GM23338 (cell line): Measurements from ENCODE around the gene FCHSD2. TPM values are rescaled to one million over a fixed set of nuclear protein-coding genes. Genes with fewer than 3 reads are reported as not detected.

Experiments
- ATAC-seq: fragments of 200-7000 bp; cut with Tn5 transposase; 3 replicates; pipeline ENCODE4 v1.9.1; 2020
- DNase-seq: peaks from one replicate; pipeline ENCODE4 v3.0.0-alpha.2; 2015; ENCODE audit warnings: low spot score
- H2AFZ ChIP-seq: fragments of 200-600 bp; sonication (generic); 2 replicates; pipeline ENCODE4 v1.8.0; 2016; ENCODE audit warnings: antibody characterized with exemption, mild to moderate bottlenecking, moderate library complexity
- H3F3A ChIP-seq: fragments of 200-600 bp; sonication (generic); replicated peaks from 2 replicates; pipeline ENCODE4 v1.8.0; 2017; ENCODE audit warnings: antibody characterized with exemption, mixed run types, low read depth
- H3K27ac ChIP-seq: fragments of 200-600 bp; sonication (generic); 2 replicates; pipeline ENCODE4 v1.6.1; 2016; ENCODE audit warnings: low read depth
- H3K27me3 ChIP-seq: fragments of 200-600 bp; sonication (generic); 2 replicates; pipeline ENCODE4 v1.8.0; 2016; ENCODE audit warnings: mild to moderate bottlenecking, mixed run types, moderate library complexity; ENCODE audit not compliant: insufficient read depth
- H3K36me3 ChIP-seq: fragments of 200-600 bp; sonication (generic); 2 replicates; pipeline ENCODE4 v1.8.0; 2016; ENCODE audit warnings: mild to moderate bottlenecking; ENCODE audit not compliant: insufficient read depth
- H3K4me1 ChIP-seq: fragments of 200-600 bp; sonication (generic); 2 replicates; pipeline ENCODE4 v1.8.0; 2016; ENCODE audit warnings: mild to moderate bottlenecking, moderate library complexity; ENCODE audit not compliant: insufficient read depth
- H3K4me2 ChIP-seq: fragments of 200-600 bp; sonication (generic); 2 replicates; pipeline ENCODE4 v1.7.1; 2017; ENCODE audit warnings: mixed run types
- H3K4me3 ChIP-seq: fragments of 200-600 bp; sonication (generic); 2 replicates; pipeline ENCODE4 v1.6.1; 2016; ENCODE audit warnings: mixed run types
- H3K79me2 ChIP-seq: fragments of 200-600 bp; sonication (generic); replicated peaks from 2 replicates; pipeline ENCODE4 v1.8.0; 2017; ENCODE audit warnings: mild to moderate bottlenecking; ENCODE audit not compliant: insufficient read depth
- H3K9me2 ChIP-seq: fragments of 200-600 bp; sonication (generic); 2 replicates; pipeline ENCODE4 v1.8.0; 2017; ENCODE audit not compliant: insufficient read depth
- H4K20me1 ChIP-seq: fragments of 200-600 bp; sonication (generic); replicated peaks from 2 replicates; pipeline ENCODE4 v1.8.0; 2017; ENCODE audit warnings: mild to moderate bottlenecking; ENCODE audit not compliant: insufficient read depth
- H3K27ac Mint-ChIP-seq: 2 replicates; pipeline ENCODE4 v1.8.0; 2020; ENCODE audit warnings: inconsistent platforms, mild to moderate bottlenecking, moderate library complexity, mixed read lengths
- H3K27me3 Mint-ChIP-seq: 3 replicates; pipeline ENCODE4 v1.8.0; 2022; ENCODE audit warnings: low read depth, mild to moderate bottlenecking, moderate library complexity, mixed read lengths, inconsistent platforms; ENCODE audit not compliant: insufficient read depth, poor library complexity
- H3K36me3 Mint-ChIP-seq: 3 replicates; pipeline ENCODE4 v1.8.0; 2021; ENCODE audit warnings: low read depth, mild to moderate bottlenecking, inconsistent platforms, moderate library complexity, mixed read lengths
- H3K4me1 Mint-ChIP-seq: 3 replicates; pipeline ENCODE4 v1.8.0; 2020; ENCODE audit warnings: mild to moderate bottlenecking, inconsistent platforms, mixed read lengths
- H3K4me3 Mint-ChIP-seq: 3 replicates; pipeline ENCODE4 v1.8.0; 2021; ENCODE audit warnings: moderate library complexity, mild to moderate bottlenecking, inconsistent platforms, mixed read lengths
- H3K9me3 Mint-ChIP-seq: 3 replicates; pipeline ENCODE4 v1.8.0; 2020; ENCODE audit warnings: moderate library complexity, mild to moderate bottlenecking, inconsistent platforms, mixed read lengths
- CREB1 ChIP-seq: fragments of 250-450 bp; sonication (Bioruptor Pico); IDR thresholded peaks from 2 replicates; pipeline ENCODE4 v1.5.0; 2020; ENCODE audit warnings: low read depth, mild to moderate bottlenecking, moderate library complexity
- EZH2 ChIP-seq: fragments of 200-600 bp; sonication (generic); IDR thresholded peaks from one replicate; pipeline ENCODE4 v1.8.0; 2017; ENCODE audit warnings: antibody characterized with exemption, mild to moderate bottlenecking, low read depth; ENCODE audit not compliant: unreplicated experiment
- EZH2phosphoT487 ChIP-seq: fragments of 200-600 bp; sonication (generic); IDR thresholded peaks from one replicate; pipeline ENCODE4 v1.8.1; 2018; ENCODE audit warnings: antibody characterized with exemption; ENCODE audit not compliant: unreplicated experiment
- JUNB ChIP-seq: IDR thresholded peaks from one replicate; pipeline ENCODE4 v1.6.1; 2016; ENCODE audit warnings: antibody characterized with exemption; ENCODE audit not compliant: unreplicated experiment
- NANOG ChIP-seq: IDR thresholded peaks from 2 replicates; pipeline ENCODE4 v1.6.1; 2016; ENCODE audit warnings: antibody characterized with exemption, borderline replicate concordance
- POLR2AphosphoS5 ChIP-seq: IDR thresholded peaks from 2 replicates; pipeline ENCODE4 v1.6.1; 2016; ENCODE audit warnings: antibody characterized with exemption, low read depth
- STAT1 ChIP-seq: IDR thresholded peaks from one replicate; pipeline ENCODE4 v1.6.1; 2016; ENCODE audit warnings: antibody characterized with exemption; ENCODE audit not compliant: unreplicated experiment
- ZNF114 ChIP-seq: fragments of 250-450 bp; sonication (Bioruptor Pico); IDR thresholded peaks from 2 replicates; pipeline ENCODE4 v1.5.0; 2020; ENCODE audit warnings: mild to moderate bottlenecking, moderate library complexity
- ZNF331 ChIP-seq: fragments of 250-450 bp; sonication (Bioruptor Pico); IDR thresholded peaks from 2 replicates; pipeline ENCODE4 v1.5.0; 2020; ENCODE audit warnings: low read depth, mild to moderate bottlenecking, moderate library complexity
- polyA plus RNA-seq: library from polyadenylated mRNA; unstranded; fragments of >200 nt; fragmentation: Nextera tagmentation; extraction: Ambion mirVana; gene quantifications from 2 replicates; pipeline ENCODE4 v1.2.1, GENCODE V29; 2016
- total RNA-seq: library from RNA; depleted of rRNA; stranded (reverse); fragments of >200 nt; shearing (Covaris generic); gene quantifications from 2 replicates; pipeline ENCODE4 v1.2.3, GENCODE V29; 2014
- TF ChIP-seq, protein P1 (sequence below): IDR thresholded peaks from 2 replicates; pipeline ENCODE4 v1.6.1; 2016; ENCODE audit warnings: antibody characterized with exemption
- TF ChIP-seq, protein P2 (sequence below): fragments of 250-450 bp; sonication (Bioruptor Pico); IDR thresholded peaks from 2 replicates; pipeline ENCODE4 v1.5.0; 2020; ENCODE audit warnings: mild to moderate bottlenecking, moderate library complexity
- TF ChIP-seq, protein P3 (sequence below), 2 experiments: fragments of 200-600 bp in 1 of 2; sonication (generic) in 1 of 2; conservative IDR thresholded peaks; 2 replicates each; pipeline versions ENCODE4 v1.5.1 to v1.6.1; 2016 to 2017; ENCODE audit warnings: antibody characterized with exemption in 2 of 2, low read depth in 2 of 2, mild to moderate bottlenecking in 2 of 2, moderate library complexity in 1 of 2
- TF ChIP-seq, protein P4 (sequence below): IDR thresholded peaks from one replicate; pipeline ENCODE4 v1.6.1; 2018; ENCODE audit warnings: antibody characterized with exemption; ENCODE audit not compliant: unreplicated experiment

Gene FCHSD2
- total and polyA plus RNA-seq, 2 experiments from 2014 or later, result 3.6 to 5.2 TPM

DNA sequence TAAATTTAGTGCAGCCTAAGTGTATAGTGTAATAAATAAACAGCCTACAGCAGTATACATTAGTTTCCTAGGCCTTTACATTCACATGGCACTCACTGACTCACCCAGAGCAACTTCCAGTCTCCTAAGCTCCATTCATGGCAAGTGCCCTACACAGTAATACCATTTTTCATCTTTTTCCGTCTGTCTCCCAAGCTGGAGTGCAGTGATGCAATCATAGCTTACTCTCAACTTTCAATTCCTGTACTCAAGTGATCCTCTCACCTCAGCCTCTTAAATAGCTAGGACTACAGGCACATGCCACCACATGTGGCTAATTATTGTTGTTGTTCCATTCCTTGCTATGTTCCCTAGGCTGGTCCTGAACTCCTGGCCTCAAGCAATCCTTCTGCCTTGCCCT, 54.4 kb downstream of the FCHSD2 start:
- Mint-ChIP-seq H3K4me1 (peaks cover 5% of the 10 kb centered on the region; the same call in 2 of the 3 replicates), H3K27me3 (no peaks in the 10 kb centered on the region), H3K4me3 (no peak overlapping the region), H3K36me3 (no peaks in the 10 kb centered on the region), H3K27ac (peak overlapping the region; percentile 43; the same call in 1 of the 2 replicates), H3K9me3 (no peaks in the 10 kb centered on the region)
- Histone ChIP-seq H3K4me1 (peaks cover 5% of the 10 kb centered on the region; the same call in 1 of the 2 replicates), H3K79me2 (no peaks in the 10 kb centered on the region), H3K27me3 (no peaks in the 10 kb centered on the region), H4K20me1 (no peaks in the 10 kb centered on the region), H3K27ac (no peak overlapping the region), H3F3A (no peaks in the 10 kb centered on the region), H3K4me2 (no peak overlapping the region), H3K36me3 (no peaks in the 10 kb centered on the region), H3K4me3 (no peak overlapping the region), H3K9me2 (no peaks in the 10 kb centered on the region), H2AFZ (no peak overlapping the region)
- DNase-seq, result no peak
- no peak for ATAC-seq
- TF ChIP-seq, protein P1, sequence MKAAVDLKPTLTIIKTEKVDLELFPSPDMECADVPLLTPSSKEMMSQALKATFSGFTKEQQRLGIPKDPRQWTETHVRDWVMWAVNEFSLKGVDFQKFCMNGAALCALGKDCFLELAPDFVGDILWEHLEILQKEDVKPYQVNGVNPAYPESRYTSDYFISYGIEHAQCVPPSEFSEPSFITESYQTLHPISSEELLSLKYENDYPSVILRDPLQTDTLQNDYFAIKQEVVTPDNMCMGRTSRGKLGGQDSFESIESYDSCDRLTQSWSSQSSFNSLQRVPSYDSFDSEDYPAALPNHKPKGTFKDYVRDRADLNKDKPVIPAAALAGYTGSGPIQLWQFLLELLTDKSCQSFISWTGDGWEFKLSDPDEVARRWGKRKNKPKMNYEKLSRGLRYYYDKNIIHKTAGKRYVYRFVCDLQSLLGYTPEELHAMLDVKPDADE, result no peak
- TF ChIP-seq NANOG (no peak), EZH2phosphoT487 (no peak), ZNF331 (CRISPR knock-in tag) (no peak), POLR2AphosphoS5 (no peak), EZH2 (no peak), ZNF114 (CRISPR knock-in tag) (no peak), JUNB (no peak), STAT1 (no peak), CREB1 (CRISPR knock-in tag) (no peak)
- TF ChIP-seq, protein P2, sequence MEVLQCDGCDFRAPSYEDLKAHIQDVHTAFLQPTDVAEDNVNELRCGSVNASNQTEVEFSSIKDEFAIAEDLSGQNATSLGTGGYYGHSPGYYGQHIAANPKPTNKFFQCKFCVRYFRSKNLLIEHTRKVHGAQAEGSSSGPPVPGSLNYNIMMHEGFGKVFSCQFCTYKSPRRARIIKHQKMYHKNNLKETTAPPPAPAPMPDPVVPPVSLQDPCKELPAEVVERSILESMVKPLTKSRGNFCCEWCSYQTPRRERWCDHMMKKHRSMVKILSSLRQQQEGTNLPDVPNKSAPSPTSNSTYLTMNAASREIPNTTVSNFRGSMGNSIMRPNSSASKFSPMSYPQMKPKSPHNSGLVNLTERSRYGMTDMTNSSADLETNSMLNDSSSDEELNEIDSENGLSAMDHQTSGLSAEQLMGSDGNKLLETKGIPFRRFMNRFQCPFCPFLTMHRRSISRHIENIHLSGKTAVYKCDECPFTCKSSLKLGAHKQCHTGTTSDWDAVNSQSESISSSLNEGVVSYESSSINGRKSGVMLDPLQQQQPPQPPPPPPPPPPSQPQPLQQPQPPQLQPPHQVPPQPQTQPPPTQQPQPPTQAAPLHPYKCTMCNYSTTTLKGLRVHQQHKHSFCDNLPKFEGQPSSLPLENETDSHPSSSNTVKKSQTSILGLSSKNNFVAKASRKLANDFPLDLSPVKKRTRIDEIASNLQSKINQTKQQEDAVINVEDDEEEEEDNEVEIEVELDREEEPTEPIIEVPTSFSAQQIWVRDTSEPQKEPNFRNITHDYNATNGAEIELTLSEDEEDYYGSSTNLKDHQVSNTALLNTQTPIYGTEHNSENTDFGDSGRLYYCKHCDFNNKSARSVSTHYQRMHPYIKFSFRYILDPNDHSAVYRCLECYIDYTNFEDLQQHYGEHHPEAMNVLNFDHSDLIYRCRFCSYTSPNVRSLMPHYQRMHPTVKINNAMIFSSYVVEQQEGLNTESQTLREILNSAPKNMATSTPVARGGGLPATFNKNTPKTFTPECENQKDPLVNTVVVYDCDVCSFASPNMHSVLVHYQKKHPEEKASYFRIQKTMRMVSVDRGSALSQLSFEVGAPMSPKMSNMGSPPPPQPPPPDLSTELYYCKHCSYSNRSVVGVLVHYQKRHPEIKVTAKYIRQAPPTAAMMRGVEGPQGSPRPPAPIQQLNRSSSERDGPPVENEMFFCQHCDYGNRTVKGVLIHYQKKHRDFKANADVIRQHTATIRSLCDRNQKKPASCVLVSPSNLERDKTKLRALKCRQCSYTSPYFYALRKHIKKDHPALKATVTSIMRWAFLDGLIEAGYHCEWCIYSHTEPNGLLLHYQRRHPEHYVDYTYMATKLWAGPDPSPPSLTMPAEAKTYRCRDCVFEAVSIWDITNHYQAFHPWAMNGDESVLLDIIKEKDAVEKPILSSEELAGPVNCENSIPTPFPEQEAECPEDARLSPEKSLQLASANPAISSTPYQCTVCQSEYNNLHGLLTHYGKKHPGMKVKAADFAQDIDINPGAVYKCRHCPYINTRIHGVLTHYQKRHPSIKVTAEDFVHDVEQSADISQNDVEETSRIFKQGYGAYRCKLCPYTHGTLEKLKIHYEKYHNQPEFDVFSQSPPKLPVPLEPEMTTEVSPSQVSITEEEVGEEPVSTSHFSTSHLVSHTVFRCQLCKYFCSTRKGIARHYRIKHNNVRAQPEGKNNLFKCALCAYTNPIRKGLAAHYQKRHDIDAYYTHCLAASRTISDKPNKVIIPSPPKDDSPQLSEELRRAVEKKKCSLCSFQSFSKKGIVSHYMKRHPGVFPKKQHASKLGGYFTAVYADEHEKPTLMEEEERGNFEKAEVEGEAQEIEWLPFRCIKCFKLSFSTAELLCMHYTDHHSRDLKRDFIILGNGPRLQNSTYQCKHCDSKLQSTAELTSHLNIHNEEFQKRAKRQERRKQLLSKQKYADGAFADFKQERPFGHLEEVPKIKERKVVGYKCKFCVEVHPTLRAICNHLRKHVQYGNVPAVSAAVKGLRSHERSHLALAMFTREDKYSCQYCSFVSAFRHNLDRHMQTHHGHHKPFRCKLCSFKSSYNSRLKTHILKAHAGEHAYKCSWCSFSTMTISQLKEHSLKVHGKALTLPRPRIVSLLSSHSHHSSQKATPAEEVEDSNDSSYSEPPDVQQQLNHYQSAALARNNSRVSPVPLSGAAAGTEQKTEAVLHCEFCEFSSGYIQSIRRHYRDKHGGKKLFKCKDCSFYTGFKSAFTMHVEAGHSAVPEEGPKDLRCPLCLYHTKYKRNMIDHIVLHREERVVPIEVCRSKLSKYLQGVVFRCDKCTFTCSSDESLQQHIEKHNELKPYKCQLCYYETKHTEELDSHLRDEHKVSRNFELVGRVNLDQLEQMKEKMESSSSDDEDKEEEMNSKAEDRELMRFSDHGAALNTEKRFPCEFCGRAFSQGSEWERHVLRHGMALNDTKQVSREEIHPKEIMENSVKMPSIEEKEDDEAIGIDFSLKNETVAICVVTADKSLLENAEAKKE (CRISPR knock-in tag), result no peak
- TF ChIP-seq, protein P3, sequence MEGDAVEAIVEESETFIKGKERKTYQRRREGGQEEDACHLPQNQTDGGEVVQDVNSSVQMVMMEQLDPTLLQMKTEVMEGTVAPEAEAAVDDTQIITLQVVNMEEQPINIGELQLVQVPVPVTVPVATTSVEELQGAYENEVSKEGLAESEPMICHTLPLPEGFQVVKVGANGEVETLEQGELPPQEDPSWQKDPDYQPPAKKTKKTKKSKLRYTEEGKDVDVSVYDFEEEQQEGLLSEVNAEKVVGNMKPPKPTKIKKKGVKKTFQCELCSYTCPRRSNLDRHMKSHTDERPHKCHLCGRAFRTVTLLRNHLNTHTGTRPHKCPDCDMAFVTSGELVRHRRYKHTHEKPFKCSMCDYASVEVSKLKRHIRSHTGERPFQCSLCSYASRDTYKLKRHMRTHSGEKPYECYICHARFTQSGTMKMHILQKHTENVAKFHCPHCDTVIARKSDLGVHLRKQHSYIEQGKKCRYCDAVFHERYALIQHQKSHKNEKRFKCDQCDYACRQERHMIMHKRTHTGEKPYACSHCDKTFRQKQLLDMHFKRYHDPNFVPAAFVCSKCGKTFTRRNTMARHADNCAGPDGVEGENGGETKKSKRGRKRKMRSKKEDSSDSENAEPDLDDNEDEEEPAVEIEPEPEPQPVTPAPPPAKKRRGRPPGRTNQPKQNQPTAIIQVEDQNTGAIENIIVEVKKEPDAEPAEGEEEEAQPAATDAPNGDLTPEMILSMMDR (conservative IDR thresholded peaks at IDR 0.05; ENCODE audit: low read depth in 2 of 2), result no peak
- TF ChIP-seq, protein P4, sequence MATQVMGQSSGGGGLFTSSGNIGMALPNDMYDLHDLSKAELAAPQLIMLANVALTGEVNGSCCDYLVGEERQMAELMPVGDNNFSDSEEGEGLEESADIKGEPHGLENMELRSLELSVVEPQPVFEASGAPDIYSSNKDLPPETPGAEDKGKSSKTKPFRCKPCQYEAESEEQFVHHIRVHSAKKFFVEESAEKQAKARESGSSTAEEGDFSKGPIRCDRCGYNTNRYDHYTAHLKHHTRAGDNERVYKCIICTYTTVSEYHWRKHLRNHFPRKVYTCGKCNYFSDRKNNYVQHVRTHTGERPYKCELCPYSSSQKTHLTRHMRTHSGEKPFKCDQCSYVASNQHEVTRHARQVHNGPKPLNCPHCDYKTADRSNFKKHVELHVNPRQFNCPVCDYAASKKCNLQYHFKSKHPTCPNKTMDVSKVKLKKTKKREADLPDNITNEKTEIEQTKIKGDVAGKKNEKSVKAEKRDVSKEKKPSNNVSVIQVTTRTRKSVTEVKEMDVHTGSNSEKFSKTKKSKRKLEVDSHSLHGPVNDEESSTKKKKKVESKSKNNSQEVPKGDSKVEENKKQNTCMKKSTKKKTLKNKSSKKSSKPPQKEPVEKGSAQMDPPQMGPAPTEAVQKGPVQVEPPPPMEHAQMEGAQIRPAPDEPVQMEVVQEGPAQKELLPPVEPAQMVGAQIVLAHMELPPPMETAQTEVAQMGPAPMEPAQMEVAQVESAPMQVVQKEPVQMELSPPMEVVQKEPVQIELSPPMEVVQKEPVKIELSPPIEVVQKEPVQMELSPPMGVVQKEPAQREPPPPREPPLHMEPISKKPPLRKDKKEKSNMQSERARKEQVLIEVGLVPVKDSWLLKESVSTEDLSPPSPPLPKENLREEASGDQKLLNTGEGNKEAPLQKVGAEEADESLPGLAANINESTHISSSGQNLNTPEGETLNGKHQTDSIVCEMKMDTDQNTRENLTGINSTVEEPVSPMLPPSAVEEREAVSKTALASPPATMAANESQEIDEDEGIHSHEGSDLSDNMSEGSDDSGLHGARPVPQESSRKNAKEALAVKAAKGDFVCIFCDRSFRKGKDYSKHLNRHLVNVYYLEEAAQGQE, result no peak
